Nephron progenitor cell (in vitro differentiated cells): ENCODE measurements around the gene ANTXR1.

Source experiments
- DNase-seq: peaks from one replicate; pipeline ENCODE4 v3.0.0; 2021
- H3K27ac Mint-ChIP-seq: 2 replicates; pipeline ENCODE4 v1.8.0; 2021; ENCODE audit warnings: mild to moderate bottlenecking, moderate library complexity, mixed read lengths
- H3K27me3 Mint-ChIP-seq: 2 replicates; pipeline ENCODE4 v1.8.0; 2021; ENCODE audit warnings: mild to moderate bottlenecking, low read depth, mixed read lengths; ENCODE audit not compliant: poor library complexity
- H3K36me3 Mint-ChIP-seq: 2 replicates; pipeline ENCODE4 v1.8.0; 2021; ENCODE audit warnings: low read depth, mixed read lengths
- H3K4me1 Mint-ChIP-seq: 2 replicates; pipeline ENCODE4 v1.8.0; 2021; ENCODE audit warnings: mixed read lengths
- H3K4me3 Mint-ChIP-seq: 2 replicates; pipeline ENCODE4 v1.8.0; 2021; ENCODE audit warnings: mild to moderate bottlenecking, moderate library complexity, mixed read lengths
- H3K9me3 Mint-ChIP-seq: 2 replicates; pipeline ENCODE4 v1.8.0; 2021; ENCODE audit warnings: mild to moderate bottlenecking, moderate library complexity, mixed read lengths
- TF ChIP-seq, protein P1 (sequence below): fragments of 200-600 bp; sonication (generic); IDR thresholded peaks from 2 replicates; pipeline ENCODE4 v1.5.0; 2021; ENCODE audit warnings: antibody characterized with exemption

ANTXR1 gene

GRCh38 chr2:69269330-69269729 lies 256.4 kb downstream of the ANTXR1 start:
- Mint-ChIP-seq H3K4me1 (no peaks in the 10 kb centered on the region), H3K27me3 (no peaks in the 10 kb centered on the region), H3K9me3 (peaks cover 13% of the 10 kb centered on the region), H3K4me3 (no peak overlapping the region), H3K27ac (no peak overlapping the region), H3K36me3 (no peaks in the 10 kb centered on the region)
- no peak for DNase-seq
- TF ChIP-seq, protein P1, sequence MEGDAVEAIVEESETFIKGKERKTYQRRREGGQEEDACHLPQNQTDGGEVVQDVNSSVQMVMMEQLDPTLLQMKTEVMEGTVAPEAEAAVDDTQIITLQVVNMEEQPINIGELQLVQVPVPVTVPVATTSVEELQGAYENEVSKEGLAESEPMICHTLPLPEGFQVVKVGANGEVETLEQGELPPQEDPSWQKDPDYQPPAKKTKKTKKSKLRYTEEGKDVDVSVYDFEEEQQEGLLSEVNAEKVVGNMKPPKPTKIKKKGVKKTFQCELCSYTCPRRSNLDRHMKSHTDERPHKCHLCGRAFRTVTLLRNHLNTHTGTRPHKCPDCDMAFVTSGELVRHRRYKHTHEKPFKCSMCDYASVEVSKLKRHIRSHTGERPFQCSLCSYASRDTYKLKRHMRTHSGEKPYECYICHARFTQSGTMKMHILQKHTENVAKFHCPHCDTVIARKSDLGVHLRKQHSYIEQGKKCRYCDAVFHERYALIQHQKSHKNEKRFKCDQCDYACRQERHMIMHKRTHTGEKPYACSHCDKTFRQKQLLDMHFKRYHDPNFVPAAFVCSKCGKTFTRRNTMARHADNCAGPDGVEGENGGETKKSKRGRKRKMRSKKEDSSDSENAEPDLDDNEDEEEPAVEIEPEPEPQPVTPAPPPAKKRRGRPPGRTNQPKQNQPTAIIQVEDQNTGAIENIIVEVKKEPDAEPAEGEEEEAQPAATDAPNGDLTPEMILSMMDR = no peak

DNA sequence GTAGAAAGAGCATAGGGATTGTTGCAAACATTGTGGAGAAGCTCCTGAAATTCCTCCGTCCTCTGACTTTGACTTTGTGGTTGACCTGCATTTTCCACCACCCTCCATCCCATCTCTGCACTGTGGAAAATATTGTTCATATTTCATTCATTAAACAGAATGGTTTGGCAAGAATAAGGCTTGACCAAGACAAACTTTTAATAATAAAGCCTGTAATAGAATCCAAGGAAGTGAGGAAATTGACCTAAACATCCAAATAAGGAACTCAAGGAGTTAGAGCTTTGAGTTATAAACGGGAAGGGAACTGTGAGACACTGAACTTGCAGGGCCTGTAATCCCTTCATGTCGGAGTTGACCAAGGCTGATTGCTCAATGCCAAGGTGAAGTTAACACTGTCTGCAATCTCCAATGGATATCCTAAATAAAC lies 258.9 kb downstream of the ANTXR1 start:
- TF ChIP-seq, protein P1 = no peak
- Mint-ChIP-seq H3K27ac (no peak overlapping the region), H3K9me3 (no peaks in the 10 kb centered on the region), H3K4me1 (no peaks in the 10 kb centered on the region), H3K4me3 (no peak overlapping the region), H3K27me3 (no peaks in the 10 kb centered on the region), H3K36me3 (no peaks in the 10 kb centered on the region)
- DNase-seq = no peak

GRCh38 chr2:69272803-69273471 lies 260.0 kb downstream of the ANTXR1 start:
- TF ChIP-seq, protein P1 = no peak
- H3K4me3 Mint-ChIP-seq = no peak overlapping the region
- H3K36me3 Mint-ChIP-seq = no peaks in the 10 kb centered on the region
- peaks cover 4% of the 10 kb centered on the region for H3K9me3 Mint-ChIP-seq
- H3K27ac Mint-ChIP-seq = no peak overlapping the region
- H3K4me1 Mint-ChIP-seq = no peaks in the 10 kb centered on the region
- no peak for DNase-seq
- peaks cover 2% of the 10 kb centered on the region for H3K27me3 Mint-ChIP-seq

DNA sequence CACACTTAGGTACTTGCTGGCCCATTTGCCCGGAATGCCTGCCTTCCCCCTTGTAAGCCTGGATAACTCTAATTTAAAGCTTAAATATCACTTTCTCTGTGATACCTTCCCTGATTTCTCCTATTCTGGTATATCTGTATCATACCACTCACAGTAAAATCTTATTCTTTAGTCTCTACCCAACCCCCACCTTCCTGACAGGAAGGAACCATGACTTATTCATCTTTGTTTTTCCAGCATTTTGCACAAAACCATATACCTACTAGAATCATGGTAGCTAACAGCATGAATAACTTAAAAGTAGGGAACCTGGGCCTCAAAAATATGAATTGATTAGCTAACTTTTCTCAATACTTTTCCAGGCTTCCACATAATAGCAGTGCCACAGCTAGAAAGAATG lies 262.5 kb downstream of the ANTXR1 start:
- Mint-ChIP-seq H3K27ac (no peak overlapping the region), H3K36me3 (no peaks in the 10 kb centered on the region), H3K9me3 (peaks cover 4% of the 10 kb centered on the region), H3K4me1 (no peaks in the 10 kb centered on the region), H3K27me3 (peaks cover 3% of the 10 kb centered on the region), H3K4me3 (no peak overlapping the region)
- DNase-seq = no peak
- TF ChIP-seq, protein P1 = no peak

GRCh38 chr2:69278366-69278765 lies 265.4 kb downstream of the ANTXR1 start:
- no peak overlapping the region for H3K27ac Mint-ChIP-seq
- no peaks in the 10 kb centered on the region for H3K36me3 Mint-ChIP-seq
- no peak for DNase-seq
- no peaks in the 10 kb centered on the region for H3K4me1 Mint-ChIP-seq
- no peak overlapping the region for H3K4me3 Mint-ChIP-seq
- peaks cover 3% of the 10 kb centered on the region for H3K27me3 Mint-ChIP-seq
- H3K9me3 Mint-ChIP-seq = peaks cover 4% of the 10 kb centered on the region
- TF ChIP-seq, protein P1 = no peak

GRCh38 chr2:69279211-69279610 lies 266.2 kb downstream of the ANTXR1 start:
- H3K36me3 Mint-ChIP-seq = no peaks in the 10 kb centered on the region
- peaks cover 3% of the 10 kb centered on the region for H3K27me3 Mint-ChIP-seq
- H3K4me3 Mint-ChIP-seq = no peak overlapping the region
- no peak for DNase-seq
- H3K27ac Mint-ChIP-seq = no peak overlapping the region
- H3K9me3 Mint-ChIP-seq = peaks cover 4% of the 10 kb centered on the region
- H3K4me1 Mint-ChIP-seq = no peaks in the 10 kb centered on the region
- TF ChIP-seq, protein P1 = no peak
